Lower leg skin (tissue), 4 donors: ENCODE data around the gene KERA. TPM values are rescaled to one million over a fixed set of nuclear protein-coding genes. Genes with fewer than 3 reads are reported as not detected.

Experiments used
- DNase-seq, 2 donors: peaks; one replicate each; pipeline ENCODE4 v3.0.0-alpha.2; 2019; ENCODE audit warnings: low spot score in 2 of 2
- H3K4me3 ChIP-seq: fragments of 200-600 bp; sonication (generic); 2 replicates; pipeline ENCODE4 v1.5.1; 2017; ENCODE audit warnings: mild to moderate bottlenecking, low read depth; ENCODE audit not compliant: poor library complexity, severe bottlenecking
- POLR2A ChIP-seq, 2 donors: fragments of 450-650 bp; IDR thresholded peaks; one replicate each; pipeline ENCODE4 v1.6.1; 2016 to 2017; ENCODE audit warnings: antibody characterized with exemption in 2 of 2, mild to moderate bottlenecking in 1 of 2, moderate library complexity in 1 of 2
- WGBS, 2 donors: methylation state at CpG; one replicate each; pipeline ENCODE4 v1.1.5; 2018; 5-methylcytosine and 5-hydroxymethylcytosine counted together
- intact Hi-C: fragments of 100-400 bp; cut with DNase I; formaldehyde crosslinking; loops from one replicate; pipeline ENCODE4 v1.15.0; 2023; ENCODE audit warnings: low total_unique reads
- total RNA-seq, 4 donors: library from RNA; depleted of rRNA; stranded (reverse); fragments of >200 nt; gene quantifications; one replicate each; pipeline ENCODE4 v1.1.0, GENCODE V29; 2016
- TF ChIP-seq, protein P1 (sequence below), 3 donors: fragments of 450-650 bp; IDR thresholded peaks; one replicate each; pipeline ENCODE4 v1.5.1; 2016; ENCODE audit warnings: antibody characterized with exemption in 3 of 3, mild to moderate bottlenecking in 3 of 3, moderate library complexity in 2 of 3

Gene KERA
- total RNA-seq, 4 donors from 2014 or later, result not detected

DNA sequence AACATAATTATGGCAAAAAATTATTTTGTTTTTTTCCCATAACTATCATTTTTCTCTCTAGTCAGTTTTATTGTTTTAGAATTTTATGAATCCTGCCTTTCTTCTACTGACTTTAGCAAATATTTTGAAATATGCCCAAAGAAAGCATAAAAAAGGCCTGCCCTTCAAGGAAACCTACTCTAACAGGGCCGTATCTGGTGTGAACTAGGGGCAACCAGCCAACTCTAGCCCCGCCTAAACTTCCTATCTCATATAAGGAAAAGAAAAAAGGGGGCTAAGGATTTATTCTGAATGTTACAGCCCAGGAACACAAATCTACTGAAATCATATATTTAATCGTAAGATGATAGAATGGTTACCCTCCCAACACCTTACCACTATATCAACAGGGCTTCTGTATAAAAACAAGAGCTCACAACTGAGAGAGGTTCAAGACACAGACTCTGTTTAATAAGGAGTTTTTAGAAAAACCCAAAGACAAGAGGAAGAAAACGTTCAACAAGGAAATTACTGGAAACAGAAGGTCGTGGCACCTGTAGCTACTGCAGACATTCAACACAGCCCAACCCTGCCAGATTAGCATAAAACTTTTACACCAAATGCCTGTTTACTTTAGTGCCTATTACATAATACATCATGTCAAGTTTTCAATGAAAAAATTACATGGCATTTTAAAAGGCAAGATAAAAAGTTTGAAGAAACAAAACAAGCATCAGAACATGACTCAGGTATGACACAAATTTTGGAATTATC lies 40.1 kb downstream of the KERA start:
- 55 to 60% methylated on average over 5 of the region's 5 CpGs for WGBS, 2 donors
- no peak overlapping the region for H3K4me3 ChIP-seq
- intact Hi-C loops, result no loop called here
- TF ChIP-seq POLR2A (IDR thresholded peaks at IDR 0.05), result no peak
- TF ChIP-seq, protein P1, sequence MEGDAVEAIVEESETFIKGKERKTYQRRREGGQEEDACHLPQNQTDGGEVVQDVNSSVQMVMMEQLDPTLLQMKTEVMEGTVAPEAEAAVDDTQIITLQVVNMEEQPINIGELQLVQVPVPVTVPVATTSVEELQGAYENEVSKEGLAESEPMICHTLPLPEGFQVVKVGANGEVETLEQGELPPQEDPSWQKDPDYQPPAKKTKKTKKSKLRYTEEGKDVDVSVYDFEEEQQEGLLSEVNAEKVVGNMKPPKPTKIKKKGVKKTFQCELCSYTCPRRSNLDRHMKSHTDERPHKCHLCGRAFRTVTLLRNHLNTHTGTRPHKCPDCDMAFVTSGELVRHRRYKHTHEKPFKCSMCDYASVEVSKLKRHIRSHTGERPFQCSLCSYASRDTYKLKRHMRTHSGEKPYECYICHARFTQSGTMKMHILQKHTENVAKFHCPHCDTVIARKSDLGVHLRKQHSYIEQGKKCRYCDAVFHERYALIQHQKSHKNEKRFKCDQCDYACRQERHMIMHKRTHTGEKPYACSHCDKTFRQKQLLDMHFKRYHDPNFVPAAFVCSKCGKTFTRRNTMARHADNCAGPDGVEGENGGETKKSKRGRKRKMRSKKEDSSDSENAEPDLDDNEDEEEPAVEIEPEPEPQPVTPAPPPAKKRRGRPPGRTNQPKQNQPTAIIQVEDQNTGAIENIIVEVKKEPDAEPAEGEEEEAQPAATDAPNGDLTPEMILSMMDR (IDR thresholded peaks at IDR 0.05), result no peak
- no peak for DNase-seq

DNA sequence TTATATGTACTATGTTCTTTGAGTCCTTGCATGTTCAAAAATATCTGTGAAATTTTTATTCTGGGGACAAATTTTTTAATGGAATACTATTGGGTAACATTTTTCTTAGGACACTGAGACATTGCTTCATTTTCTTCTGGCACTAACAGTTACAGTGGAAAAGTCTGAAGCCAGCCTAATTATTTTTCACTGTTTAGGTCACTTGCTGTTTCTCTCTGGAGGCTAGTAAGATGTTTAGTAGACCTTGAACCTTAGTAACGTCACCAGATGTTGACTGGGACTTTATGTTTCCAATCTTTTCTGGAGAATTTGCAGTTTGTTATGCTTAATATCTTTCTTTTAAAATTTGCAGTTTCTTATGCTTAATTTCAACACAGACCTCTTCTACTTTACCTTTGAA lies 40.8 kb downstream of the KERA start:
- no peak overlapping the region for H3K4me3 ChIP-seq
- intact Hi-C loops, result no loop called here
- TF ChIP-seq, protein P1 (IDR thresholded peaks at IDR 0.05), result no peak
- TF ChIP-seq POLR2A (IDR thresholded peaks at IDR 0.05), result no peak
- 49 to 64% methylated on average over 1 of the region's 1 CpG for WGBS, 2 donors
- no peak for DNase-seq

DNA sequence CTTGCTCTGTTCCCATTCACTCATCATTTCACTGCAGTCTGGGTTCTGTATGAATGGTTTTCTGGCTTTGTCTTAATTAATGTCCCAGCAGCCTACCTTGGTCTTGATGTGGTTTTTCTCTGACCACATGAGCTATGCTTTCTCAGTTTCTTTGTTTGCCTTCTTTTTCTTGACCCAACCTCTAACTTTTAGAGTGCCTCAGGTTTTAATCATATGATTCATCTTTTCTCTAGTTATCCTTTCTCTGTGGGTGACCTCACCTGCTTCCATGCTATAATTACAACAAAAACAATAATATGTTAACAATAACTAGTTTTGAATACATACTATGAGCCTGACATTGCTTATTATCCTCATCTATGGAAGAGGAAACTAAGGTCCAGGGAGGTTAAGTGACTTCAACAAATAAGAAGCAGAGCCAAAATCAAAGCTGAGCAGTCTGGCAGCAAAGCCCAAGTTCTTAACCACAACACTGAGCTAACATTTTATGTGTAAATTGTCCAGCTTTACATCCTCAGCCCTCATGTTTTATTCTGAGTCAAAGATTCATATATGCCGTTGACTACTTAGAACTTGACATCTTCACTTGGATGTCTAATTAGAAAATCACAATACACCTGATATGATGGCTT lies 48.4 kb downstream of the KERA start:
- intact Hi-C loops, result no loop called here
- no peak for TF ChIP-seq POLR2A (IDR thresholded peaks at IDR 0.05)
- TF ChIP-seq, protein P1 (IDR thresholded peaks at IDR 0.05), result no peak
- no peak for DNase-seq
- no peak overlapping the region for H3K4me3 ChIP-seq
- WGBS, 2 donors, result 79 to 85% methylated on average over 1 of the region's 1 CpG

DNA sequence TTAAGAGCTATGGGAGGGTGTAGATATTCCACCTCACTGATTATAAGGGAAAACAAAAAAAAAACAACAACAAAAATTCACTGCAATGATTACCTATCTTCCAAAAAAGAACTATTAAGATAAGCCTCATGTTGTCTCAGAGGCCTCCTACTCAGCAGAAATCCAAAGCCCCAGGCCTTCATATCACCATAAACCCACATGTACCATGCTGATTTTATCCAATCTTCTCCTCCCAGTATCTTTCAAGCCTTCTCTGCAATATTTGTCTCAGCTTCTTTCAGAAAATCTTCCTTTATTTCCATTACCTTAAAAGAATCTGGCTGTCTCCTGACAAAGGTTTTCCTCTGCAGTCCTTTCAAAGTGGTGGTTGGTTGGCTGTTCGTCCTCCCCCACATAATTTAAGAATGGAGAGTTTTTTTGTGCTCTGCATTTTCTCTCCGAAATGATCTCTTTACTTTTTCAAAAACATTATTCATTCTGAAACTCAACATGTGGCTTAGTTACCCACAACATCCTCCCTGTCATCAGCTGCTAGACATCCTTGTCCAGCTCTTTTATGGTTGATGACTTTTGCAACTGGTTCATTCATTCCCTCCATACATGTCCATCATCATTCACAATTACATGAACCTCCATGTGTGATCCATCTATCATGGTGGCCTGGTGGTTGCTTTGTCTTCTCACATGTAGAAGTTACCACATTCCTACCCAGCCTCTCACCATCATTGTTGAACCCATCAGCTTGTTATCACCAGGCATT lies 50.1 kb downstream of the KERA start:
- 81 to 89% methylated on average over 2 of the region's 2 CpGs for WGBS, 2 donors
- H3K4me3 ChIP-seq, result no peak overlapping the region
- no peak for DNase-seq
- TF ChIP-seq, protein P1 (IDR thresholded peaks at IDR 0.05), result no peak
- TF ChIP-seq POLR2A (IDR thresholded peaks at IDR 0.05), result no peak
- intact Hi-C loops, result no loop called here

DNA sequence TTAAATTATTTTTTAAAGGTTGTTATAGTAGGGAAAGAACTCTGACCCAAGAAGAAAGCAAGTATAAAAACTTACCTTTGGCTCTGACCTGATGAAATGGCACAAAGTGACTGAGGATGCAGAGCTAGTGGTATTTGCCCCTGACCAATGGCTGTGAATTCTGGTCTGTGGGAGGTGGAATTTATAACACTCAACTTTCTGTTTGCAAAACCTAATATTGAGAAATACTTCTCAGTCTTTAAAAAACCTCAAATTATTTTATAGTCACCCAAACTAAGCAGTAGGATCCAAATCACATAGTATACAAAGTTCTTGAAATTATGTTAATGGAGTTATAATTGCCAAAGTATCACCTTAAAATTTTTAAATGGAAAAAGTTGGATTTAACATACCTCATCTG lies 53.0 kb downstream of the KERA start, which contains the start of gene EPYC:
Gene EPYC, minus strand, starts transcription at position 101 of the 400 bp plus-strand sequence. CDS start 2,407 bp downstream, outside the sequence.
- no peak within 1 kb of the TSS for H3K4me3 ChIP-seq
- no peak for TF ChIP-seq POLR2A (IDR thresholded peaks at IDR 0.05)
- intact Hi-C loops, result no loop called here

DNA sequence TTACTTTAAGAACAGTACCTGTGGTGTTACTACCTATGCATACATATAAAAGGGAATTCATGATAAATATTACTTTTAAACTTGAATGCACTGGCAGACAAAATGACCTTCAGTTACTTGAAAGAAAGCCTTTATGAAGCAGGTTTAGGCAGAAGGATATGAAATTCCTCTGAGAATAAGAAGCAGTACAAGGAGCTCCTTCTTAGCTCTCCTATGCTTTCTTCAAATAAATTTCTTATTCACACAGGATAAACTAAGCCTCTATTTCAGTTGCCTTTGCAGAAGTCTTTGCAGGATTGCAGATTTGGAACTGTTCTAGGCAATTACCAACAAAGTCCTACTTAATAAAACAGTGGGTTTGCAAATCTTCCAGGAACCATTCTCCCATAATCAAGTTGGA lies 54.1 kb downstream of the KERA start:
- intact Hi-C loops, result no loop called here
- H3K4me3 ChIP-seq, result no peak overlapping the region
- TF ChIP-seq, protein P1 (IDR thresholded peaks at IDR 0.05), result no peak
- no peak for TF ChIP-seq POLR2A (IDR thresholded peaks at IDR 0.05)
- DNase-seq, result no peak

More for the DNA sequence above, 53.0 kb downstream of the KERA start, which contains the start of gene EPYC:
- DNase-seq, result no peak
